Measurements from ENCODE around the gene MYLK4. TPM values are rescaled to one million over a fixed set of nuclear protein-coding genes. Genes with fewer than 3 reads are reported as not detected.

Gene MYLK4
- total RNA-seq, 2 donors from 2014 or later = 1.0 to 3.6 TPM

- Histone ChIP-seq H3K27me3 (no peaks in the 10 kb centered on the region), H3K4me1 (no peaks in the 10 kb centered on the region), H3K9me3 (no peaks in the 10 kb centered on the region), H3K36me3 (no peaks in the 10 kb centered on the region), H3K27ac (no peak overlapping the region), H3K4me3 (no peak overlapping the region)
- DNase-seq (ENCODE audit: low spot score) = no peak
- TF ChIP-seq CTCF (IDR thresholded peaks at IDR 0.05) = no peak
Observed at GRCh38 chr6:2643935-2644539, 106.7 kb downstream of the MYLK4 start.

DNA sequence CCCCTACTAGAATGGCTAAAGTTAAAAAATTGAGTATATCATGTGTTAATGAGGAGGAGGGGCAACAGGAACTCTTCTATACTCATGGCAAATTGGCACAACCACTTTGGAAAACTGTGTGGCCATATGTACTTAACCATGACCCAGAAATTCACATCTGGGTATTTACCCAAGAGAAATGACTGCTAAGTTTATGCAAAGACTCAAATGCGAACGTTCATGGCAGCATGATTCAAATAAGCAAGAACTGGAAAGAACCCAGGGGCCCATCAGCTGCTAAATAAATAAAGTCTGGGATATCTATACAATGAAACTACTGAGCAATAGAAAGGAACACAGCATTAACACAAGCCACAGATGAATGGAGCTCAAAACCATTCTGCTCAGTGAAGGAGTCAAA is 107.6 kb downstream of the MYLK4 start:
- H3K4me3 ChIP-seq = no peak overlapping the region
- no peaks in the 10 kb centered on the region for H3K4me1 ChIP-seq

DNA sequence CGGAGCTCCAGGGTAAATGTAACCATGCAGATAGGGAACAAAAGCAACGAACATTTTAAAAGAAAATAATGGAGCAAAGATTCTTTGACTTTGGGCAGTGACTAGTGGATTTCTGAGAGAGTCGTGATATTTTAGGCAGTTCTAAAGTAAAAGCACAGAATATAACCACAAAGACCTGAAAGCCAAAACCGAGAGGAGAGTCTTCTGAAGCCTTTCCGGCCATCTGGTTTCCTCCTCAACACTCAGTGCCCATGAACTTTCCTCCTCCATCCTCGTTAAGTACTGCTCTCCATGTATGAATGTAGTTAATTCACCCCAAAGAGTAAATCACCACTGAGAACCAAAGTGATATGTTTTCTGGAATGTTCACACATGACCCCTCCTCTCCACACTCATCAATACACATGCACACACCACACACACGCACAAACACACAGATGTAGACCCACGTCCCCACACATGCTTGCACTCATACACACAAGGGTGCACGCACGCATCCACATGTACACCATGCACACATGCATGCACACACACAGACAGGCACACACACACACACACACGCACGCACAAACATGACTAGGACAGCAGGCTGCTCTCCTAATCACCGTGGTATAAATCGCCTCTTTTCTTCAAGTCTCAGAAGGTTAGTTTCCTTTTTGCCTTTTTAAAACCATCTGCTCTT is 109.5 kb downstream of the MYLK4 start:
- H3K4me3 ChIP-seq = no peak overlapping the region
- no peaks in the 10 kb centered on the region for H3K27me3 ChIP-seq
- no peak for DNase-seq (ENCODE audit: low spot score)
- no peaks in the 10 kb centered on the region for H3K36me3 ChIP-seq
- H3K4me1 ChIP-seq = no peaks in the 10 kb centered on the region
- no peaks in the 10 kb centered on the region for H3K9me3 ChIP-seq
- TF ChIP-seq CTCF (IDR thresholded peaks at IDR 0.05) = no peak
- H3K27ac ChIP-seq = no peak overlapping the region

More for the DNA sequence above, 107.6 kb downstream of the MYLK4 start:
- no peak for TF ChIP-seq CTCF (IDR thresholded peaks at IDR 0.05)
- no peak for DNase-seq (ENCODE audit: low spot score)
- Histone ChIP-seq H3K27ac (no peak overlapping the region), H3K36me3 (no peaks in the 10 kb centered on the region), H3K27me3 (no peaks in the 10 kb centered on the region), H3K9me3 (no peaks in the 10 kb centered on the region)

GRCh38 chr6:2640551-2640950 is 110.2 kb downstream of the MYLK4 start:
- H3K4me3 ChIP-seq = no peak overlapping the region
- no peak overlapping the region for H3K27ac ChIP-seq
- DNase-seq (ENCODE audit: low spot score) = no peak
- H3K9me3 ChIP-seq = no peaks in the 10 kb centered on the region
- no peaks in the 10 kb centered on the region for H3K27me3 ChIP-seq
- no peaks in the 10 kb centered on the region for H3K36me3 ChIP-seq
- H3K4me1 ChIP-seq = no peaks in the 10 kb centered on the region
- TF ChIP-seq CTCF (IDR thresholded peaks at IDR 0.05) = no peak

DNA sequence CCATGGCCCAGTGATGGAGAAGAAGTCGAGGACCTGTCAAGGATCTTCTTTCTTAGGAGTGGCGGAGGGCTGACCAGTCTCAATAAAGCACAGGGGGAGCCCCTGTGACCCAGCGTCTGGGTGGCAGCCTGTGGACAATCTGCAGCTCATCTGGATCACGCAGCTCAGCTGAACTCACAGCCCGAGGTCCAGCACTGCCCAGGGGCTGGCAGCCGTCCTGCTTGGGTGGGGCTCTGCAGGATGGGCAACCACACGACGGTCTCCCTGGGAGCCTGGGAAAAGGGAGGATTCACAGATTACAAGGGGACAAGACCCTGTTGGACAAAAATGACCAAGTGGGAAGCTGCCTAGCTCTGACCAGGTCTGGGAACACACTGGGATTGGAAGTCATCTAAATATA is 110.8 kb downstream of the MYLK4 start:
- Histone ChIP-seq H3K4me3 (no peak overlapping the region), H3K27me3 (no peaks in the 10 kb centered on the region), H3K4me1 (peaks cover 0 to 3% of the 10 kb centered on the region in 2 donors), H3K36me3 (no peaks in the 10 kb centered on the region), H3K27ac (no peak overlapping the region), H3K9me3 (no peaks in the 10 kb centered on the region)
- no peak for DNase-seq (ENCODE audit: low spot score)
- TF ChIP-seq CTCF (IDR thresholded peaks at IDR 0.05) = no peak
